ENCODE measurements around the gene GARRE1. TPM values are rescaled to one million over a fixed set of nuclear protein-coding genes. Genes with fewer than 3 reads are reported as not detected.

Gene GARRE1
- total RNA-seq, 2 donors from 2014 or later = 34.4 to 43.6 TPM

- Mint-ChIP-seq H3K27ac (no peak overlapping the region), H3K4me1 (peaks cover 16% of the 10 kb centered on the region), H3K36me3 (ENCODE audit: low read depth) (no peaks in the 10 kb centered on the region), H3K27me3 (no peaks in the 10 kb centered on the region), H3K4me3 (no peak overlapping the region)
- ATAC-seq (no peak), DNase-seq (no peak)
- no peaks in the 10 kb centered on the region for H3K9me3 ChIP-seq (ENCODE audit: control insufficient read depth, low read length, poor library complexity, severe bottlenecking)
These were observed 40.7 kb downstream of the GARRE1 start for GRCh38 chr19:34295103-34295502.

- H3K9me3 ChIP-seq (ENCODE audit: control insufficient read depth, low read length, poor library complexity, severe bottlenecking) = no peaks in the 10 kb centered on the region
- Mint-ChIP-seq H3K27ac (peak overlapping the region; percentile 74), H3K27me3 (no peaks in the 10 kb centered on the region), H3K36me3 (ENCODE audit: low read depth) (no peaks in the 10 kb centered on the region), H3K4me3 (no peak overlapping the region), H3K4me1 (peaks cover 13% of the 10 kb centered on the region)
- DNase-seq (no peak), ATAC-seq (no peak)
These were observed 44.7 kb downstream of the GARRE1 start for GRCh38 chr19:34298891-34299520.

GRCh38 chr19:34299576-34299975, 45.2 kb downstream of the GARRE1 start:
- DNase-seq = no peak
- H3K9me3 ChIP-seq (ENCODE audit: control insufficient read depth, low read length, poor library complexity, severe bottlenecking) = no peaks in the 10 kb centered on the region
- peak overlapping the region; percentile 74 for H3K27ac Mint-ChIP-seq
- no peak overlapping the region for H3K4me3 Mint-ChIP-seq
- ATAC-seq = no peak
- H3K27me3 Mint-ChIP-seq = no peaks in the 10 kb centered on the region
- H3K4me1 Mint-ChIP-seq = peaks cover 13% of the 10 kb centered on the region
- no peaks in the 10 kb centered on the region for H3K36me3 Mint-ChIP-seq (ENCODE audit: low read depth)

- H3K9me3 ChIP-seq (ENCODE audit: control insufficient read depth, low read length, poor library complexity, severe bottlenecking) = no peaks in the 10 kb centered on the region
- Mint-ChIP-seq H3K4me3 (no peak overlapping the region), H3K27ac (no peak overlapping the region), H3K4me1 (peaks cover 15% of the 10 kb centered on the region), H3K27me3 (no peaks in the 10 kb centered on the region), H3K36me3 (ENCODE audit: low read depth) (no peaks in the 10 kb centered on the region)
- DNase-seq (no peak), ATAC-seq (no peak)
These were observed 46.0 kb downstream of the GARRE1 start for GRCh38 chr19:34300380-34300779.

GRCh38 chr19:34300962-34301361, 46.6 kb downstream of the GARRE1 start:
- no peak for DNase-seq

More at GRCh38 chr19:34300962-34301361, 46.6 kb downstream of the GARRE1 start:
- Mint-ChIP-seq H3K27ac (no peak overlapping the region), H3K27me3 (no peaks in the 10 kb centered on the region), H3K36me3 (ENCODE audit: low read depth) (no peaks in the 10 kb centered on the region), H3K4me3 (no peak overlapping the region), H3K4me1 (peaks cover 17% of the 10 kb centered on the region)
- no peaks in the 10 kb centered on the region for H3K9me3 ChIP-seq (ENCODE audit: control insufficient read depth, low read length, poor library complexity, severe bottlenecking)
- ATAC-seq = no peak

Other genes starting within 250 kb of the GARRE1 start
- gene LSM14A, start 82.0 kb upstream of the GARRE1 start, total RNA-seq = 100 to 1,000 TPM; 150 to 177 TPM
- 100 to 1,000 TPM; 109 to 122 TPM for gene GPI, start 110.6 kb downstream of the GARRE1 start, total RNA-seq
- 1 to 10 TPM; 5.9 to 6.2 TPM for gene PDCD2L, start 149.8 kb downstream of the GARRE1 start, total RNA-seq
- 10 to 100 TPM; 55.2 to 62.0 TPM for gene UBA2, start 173.8 kb downstream of the GARRE1 start, total RNA-seq
- gene WTIP, start 227.2 kb downstream of the GARRE1 start, total RNA-seq = under 1 TPM; 0.08 to 0.10 TPM

Measured in T-helper 17 cell (primary cell).